Inflammatory macrophage treated with lipopolysaccharide for 1 hour (primary cell): ENCODE results near the gene COPS3.
"Not testable (repeated sequence)": the region's sequence is repeated elsewhere in the genome, so short reads cannot be mapped to it uniquely, and the experiment has no call there.

Source experiments
- DNase-seq, 2 donors: peaks; one replicate each; pipeline ENCODE4 v3.0.0-alpha.2; 2020 to 2022

COPS3 gene

DNA sequence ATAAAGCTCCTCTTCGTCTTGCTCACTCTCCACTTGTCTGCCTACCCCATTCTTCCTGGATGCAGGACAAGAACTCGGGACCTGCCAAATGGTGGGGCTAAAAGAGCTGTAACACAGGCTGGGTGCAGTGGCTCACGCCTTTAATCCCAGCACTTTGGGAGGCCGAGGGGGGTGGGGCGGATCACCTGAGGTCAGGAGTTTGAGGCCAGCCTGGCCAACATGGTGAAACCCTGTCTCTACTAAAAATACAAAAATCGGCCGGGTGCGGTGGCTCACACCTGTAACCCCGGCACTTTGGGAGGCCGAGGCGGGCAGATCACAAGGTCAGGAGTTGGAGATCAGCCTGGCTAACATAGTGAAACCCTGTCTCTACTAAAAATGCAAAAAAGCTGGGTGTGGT lies 20.6 kb upstream of the COPS3 start:
- DNase-seq: not testable (repeated sequence)

GRCh38 chr17:17300624-17301568 lies 19.9 kb upstream of the COPS3 start:
- DNase-seq: peak; percentile 78 to 80

DNA sequence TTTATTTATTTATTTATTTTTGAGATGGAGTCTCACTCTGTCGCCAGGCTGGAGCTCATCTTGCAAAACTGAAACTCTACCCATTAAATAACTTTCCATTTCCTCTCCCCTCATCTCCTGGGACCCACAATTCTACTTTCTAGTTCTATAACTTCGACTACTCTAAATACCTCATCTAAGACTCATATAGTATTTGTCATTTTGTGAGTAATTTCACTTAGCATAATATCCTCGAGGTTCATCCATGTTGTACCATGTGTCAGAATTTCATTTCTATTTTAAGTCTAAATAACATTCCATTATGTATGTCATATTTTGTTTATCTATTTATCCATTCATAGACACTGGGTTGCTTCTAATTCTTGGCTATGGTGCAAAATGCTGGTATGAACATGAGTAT lies 17.1 kb upstream of the COPS3 start:
- no peak for DNase-seq

- no peak for DNase-seq
These were observed 16.2 kb upstream of the COPS3 start for GRCh38 chr17:17297217-17297616.

- no peak for DNase-seq
These were observed 14.1 kb upstream of the COPS3 start for GRCh38 chr17:17295141-17295540.

DNA sequence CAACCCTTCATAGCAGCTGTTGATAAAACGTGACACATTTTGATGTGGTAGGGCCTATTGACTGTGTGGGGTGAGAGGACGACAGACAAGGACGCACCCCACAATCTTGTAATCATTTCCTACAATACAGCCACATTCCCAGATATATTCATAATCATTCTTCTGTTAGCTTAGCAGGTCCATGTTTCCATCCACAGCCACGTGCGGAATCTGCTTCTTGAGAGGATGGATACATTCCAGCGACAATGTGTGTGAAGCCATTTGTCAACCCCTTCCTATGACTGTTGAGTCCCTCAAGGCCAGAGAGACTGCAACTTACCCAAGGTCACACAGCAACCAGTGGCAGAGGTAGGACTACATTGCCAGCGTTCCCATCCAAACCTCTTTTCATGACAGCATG lies 8.7 kb upstream of the COPS3 start:
- DNase-seq: no peak

- no peak for DNase-seq
These were observed 8.0 kb upstream of the COPS3 start for GRCh38 chr17:17289086-17289485.

GRCh38 chr17:17285951-17286350 lies 4.9 kb upstream of the COPS3 start:
- DNase-seq: no peak

DNA sequence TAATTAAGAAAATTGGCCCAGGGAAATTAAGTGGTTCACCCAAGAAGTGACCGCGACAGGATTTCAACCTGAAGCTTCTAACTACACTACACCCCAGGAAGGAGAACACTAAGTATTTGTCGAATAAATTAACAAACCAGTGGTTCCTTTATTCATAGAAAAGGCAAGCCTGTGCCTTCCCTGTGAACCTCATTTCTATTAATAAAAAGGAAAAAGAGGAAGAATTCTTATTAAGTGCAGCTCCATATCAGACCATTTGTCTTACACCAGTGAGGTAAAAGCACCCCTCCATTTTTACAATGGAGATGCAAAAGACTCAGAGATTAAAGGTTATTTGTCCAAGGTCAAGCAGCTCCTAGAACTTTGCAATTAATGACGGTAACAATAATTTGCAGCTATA lies 1.7 kb downstream of the COPS3 start:
- DNase-seq: peak in 1 of 2 donors; percentile 19

DNA sequence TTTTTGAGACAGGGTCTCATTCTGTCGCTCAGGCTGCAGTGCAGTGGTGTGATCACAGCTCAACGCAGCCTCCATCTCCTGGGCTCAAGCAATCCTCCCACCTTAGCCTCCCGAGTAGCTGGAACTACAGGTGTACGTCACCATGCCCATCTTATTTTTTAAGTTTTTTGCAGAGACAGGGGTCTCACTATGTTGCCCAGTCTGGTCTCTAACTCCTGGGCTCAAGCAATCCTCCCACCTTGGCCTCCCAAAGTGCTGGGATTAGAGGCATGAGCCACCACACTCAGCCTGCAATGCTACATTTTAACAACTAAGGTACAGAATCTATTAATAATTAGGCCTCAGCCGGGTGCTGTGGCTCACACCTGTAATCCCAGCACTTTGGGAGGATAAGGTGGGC lies 3.6 kb downstream of the COPS3 start:
- not testable (repeated sequence) for DNase-seq

DNA sequence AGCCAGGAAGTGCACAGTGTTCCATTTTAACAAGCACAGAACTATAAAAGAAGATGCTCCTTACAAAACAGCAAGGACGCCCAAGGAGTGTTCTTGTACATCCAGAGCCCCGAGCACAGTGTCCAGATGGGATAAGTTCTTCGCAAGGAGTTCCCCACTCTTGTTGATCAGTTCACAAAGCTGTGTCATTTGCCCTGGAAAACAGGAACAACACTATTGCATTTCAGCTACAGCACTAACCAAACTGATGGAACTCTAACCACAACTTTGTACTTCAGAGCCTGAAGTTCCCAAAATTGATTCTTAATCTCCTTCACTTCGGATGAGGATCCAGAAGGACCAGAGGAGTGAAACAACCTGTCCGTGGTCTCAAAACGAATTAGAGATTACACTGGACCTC lies 5.1 kb downstream of the COPS3 start:
- DNase-seq: peak; percentile 71 to 72

DNA sequence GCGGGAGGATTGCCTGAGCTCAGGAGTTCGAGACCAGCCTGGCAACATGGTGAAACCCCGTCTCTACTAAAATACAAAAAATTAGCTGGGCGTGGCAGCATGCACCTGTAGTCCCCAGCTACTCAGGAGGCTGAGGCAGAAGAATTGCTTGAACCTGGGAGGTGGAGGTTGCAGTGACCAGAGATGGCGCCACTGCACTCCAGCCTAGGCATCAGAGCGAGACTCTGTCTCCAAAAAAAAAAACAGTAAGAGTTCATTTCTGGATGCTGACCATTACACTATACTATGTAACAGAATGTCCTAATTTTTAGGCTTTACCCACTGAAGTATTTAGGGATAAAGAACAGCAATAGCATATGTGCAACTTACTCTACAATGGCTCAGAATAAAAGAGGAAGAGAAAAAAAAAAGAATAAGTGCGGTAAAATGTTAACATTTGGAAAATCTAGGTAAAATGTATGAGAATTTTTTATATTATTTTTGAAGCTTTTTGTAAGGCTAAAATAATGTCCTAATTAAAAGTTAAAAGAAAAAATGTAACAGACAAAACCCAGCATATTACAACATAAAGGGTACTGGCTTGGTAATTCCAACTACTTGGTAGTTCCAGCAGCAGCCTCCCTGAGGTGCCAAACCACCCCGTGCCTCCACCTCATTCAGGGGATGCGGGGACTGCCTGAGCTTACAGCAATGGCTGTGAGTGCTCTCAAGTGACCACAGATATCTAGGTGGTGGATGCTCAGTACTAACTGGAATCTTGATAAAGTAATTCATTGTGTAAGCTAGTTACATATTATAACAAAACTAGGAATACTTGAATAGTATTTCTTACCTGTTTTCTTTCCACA lies 10.9 kb downstream of the COPS3 start:
- DNase-seq: no peak

GRCh38 chr17:17264430-17264829 lies 16.6 kb downstream of the COPS3 start:
- no peak for DNase-seq

DNA sequence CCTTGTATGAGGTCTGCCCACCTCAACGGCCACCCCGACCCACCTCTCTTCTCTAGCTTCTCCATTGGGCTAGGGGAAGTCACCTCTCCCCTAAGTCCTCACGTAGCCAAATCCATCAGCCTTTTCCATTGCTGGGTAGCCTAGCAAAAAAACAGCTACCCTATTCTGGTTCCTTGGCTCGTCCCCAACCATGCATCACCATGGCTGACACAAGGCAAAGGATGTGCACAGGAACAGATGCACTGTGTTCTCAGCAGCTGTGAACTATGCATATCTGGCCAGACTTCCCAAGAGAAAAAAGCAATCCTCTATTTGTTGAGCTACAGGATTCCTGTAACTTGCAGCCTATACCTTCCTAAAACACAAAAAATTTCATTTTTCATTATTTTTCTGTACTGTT lies 22.0 kb downstream of the COPS3 start:
- DNase-seq: no peak

GRCh38 chr17:17258011-17258410 lies 23.0 kb downstream of the COPS3 start:
- no peak for DNase-seq

DNA sequence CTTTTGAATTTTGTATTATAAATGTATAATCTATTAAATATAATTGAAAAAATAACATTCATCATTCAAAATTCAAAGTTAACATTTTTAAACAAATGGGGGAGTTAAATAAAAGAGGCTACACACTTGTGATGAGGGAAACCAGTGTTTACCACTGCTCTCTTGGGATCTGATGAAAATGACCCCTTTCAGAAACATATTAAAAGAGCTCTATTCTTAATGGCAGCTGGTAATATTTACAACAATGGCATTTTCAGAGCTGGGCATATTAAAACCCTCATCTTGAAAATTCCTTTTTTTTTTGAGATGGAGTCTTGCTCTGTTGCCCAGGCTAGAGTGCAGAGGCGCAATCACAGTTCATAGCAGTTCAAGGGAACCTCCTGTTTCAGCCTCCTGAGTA lies 24.7 kb downstream of the COPS3 start:
- DNase-seq: no peak

DNA sequence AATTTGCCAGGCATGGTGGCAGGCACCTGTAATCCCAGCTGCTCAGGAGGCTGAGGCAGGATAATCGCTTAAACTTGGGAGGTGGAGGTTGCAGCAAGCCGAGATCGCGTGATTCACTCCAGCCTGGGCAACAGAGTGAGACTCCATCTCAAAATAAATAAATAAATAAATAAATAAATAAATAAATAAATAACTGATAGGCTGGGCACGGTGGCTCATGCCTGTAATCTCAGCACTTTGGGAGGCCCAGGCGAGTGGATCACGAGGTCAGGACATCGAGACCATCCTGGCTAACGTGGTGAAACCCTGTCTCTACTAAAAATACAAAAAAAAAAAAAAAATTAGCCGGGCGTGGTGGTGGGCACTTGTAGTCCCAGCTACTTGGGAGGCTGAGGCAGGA lies 25.4 kb downstream of the COPS3 start:
- not testable (repeated sequence) for DNase-seq

DNA sequence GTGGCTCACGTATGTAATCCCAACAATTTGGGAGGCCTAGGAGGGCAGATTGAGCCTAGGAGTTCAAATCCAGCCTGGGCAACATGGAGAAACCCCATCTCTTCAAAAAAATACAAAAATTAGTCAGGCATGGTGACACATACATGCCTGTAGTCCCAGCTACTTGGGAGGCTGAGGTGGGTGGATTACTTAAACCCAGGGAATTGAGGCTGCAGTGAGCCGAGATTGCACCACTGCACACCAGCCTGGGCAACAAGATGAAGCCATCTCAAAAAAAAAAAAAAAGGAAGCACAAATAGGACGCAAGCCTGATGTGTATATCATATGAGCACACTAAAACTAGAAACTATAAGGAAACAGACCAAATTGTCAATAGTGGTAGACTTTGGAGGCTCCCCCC lies 27.0 kb downstream of the COPS3 start:
- peak; percentile 82 to 96 for DNase-seq

GRCh38 chr17:17253406-17253805 lies 27.6 kb downstream of the COPS3 start:
- peak in 1 of 2 donors; percentile 13 for DNase-seq

DNA sequence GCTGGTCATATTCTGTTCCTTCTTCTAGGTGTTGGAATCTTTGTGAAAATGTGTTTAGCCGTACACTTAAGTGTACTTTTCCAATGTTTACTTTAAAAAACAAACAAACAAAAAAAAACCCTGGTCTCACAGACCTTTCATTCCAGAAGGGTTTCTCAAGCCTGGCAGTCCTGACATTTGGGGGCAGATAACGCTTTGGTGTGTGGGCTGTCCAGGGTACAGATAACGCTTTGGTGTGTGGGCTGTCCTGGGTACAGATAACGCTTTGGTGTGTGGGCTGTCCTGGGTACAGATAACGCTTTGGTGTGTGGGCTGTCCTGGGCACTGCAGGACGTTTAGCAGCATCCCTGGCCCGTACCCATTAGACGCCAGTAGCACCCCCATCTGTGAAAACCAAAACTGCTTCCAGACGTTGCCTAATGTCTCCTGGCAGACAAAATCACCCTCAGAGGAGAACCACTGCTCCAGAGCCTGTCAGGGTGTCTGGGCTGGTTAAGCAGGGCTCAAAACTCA lies 28.8 kb downstream of the COPS3 start:
- DNase-seq: no peak

GRCh38 chr17:17246879-17247278 lies 34.2 kb downstream of the COPS3 start:
- DNase-seq: no peak

- no peak for DNase-seq
These were observed 37.9 kb downstream of the COPS3 start for GRCh38 chr17:17243163-17243562.

DNA sequence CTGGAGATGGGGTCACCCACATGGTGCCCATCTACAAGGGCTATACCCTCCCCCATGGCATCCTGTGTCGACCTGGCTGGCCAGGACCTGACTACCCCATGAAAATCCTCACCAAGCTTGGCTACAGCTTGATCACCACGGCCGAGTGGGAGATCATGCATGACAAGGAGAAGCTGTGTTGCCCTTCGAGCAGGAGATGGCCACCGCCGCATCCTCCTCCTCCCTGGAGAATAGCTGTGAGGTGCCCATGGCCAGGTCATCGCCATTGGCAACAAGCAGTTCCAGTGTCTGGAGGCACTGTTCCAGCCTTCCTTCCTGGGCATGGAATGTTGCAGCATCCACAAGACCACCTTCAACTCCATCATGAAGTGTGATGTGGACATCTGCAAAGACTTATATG lies 38.8 kb downstream of the COPS3 start:
- no peak for DNase-seq

GRCh38 chr17:17241656-17242055 lies 39.4 kb downstream of the COPS3 start:
- no peak for DNase-seq
